ENCODE results near the gene TRMT11.

The TRMT11 gene

GRCh38 chr6:125986301-125987025, at the start of gene TRMT11:
TSS of gene TRMT11 (plus strand) at chr6:125986540. CDS start at chr6:125986551, 11 bp downstream.
- DNase-seq (ENCODE audit: insufficient read length, low spot score) (peak; percentile 66), FAIRE-seq (no peak)
- TF ChIP-seq POLR2A (IDR thresholded peaks at IDR 0.05; ENCODE audit: low read depth, low read length), result peak; percentile 91

GRCh38 chr6:125939026-125939425, 47.3 kb upstream of the TRMT11 start:
- DNase-seq (ENCODE audit: insufficient read length, low spot score), result no peak
- no peak for TF ChIP-seq POLR2A (IDR thresholded peaks at IDR 0.05; ENCODE audit: low read depth, low read length)
- FAIRE-seq, result no peak

- DNase-seq (ENCODE audit: insufficient read length, low spot score) (no peak), FAIRE-seq (no peak)
- TF ChIP-seq POLR2A (IDR thresholded peaks at IDR 0.05; ENCODE audit: low read depth, low read length), result no peak
Measured at GRCh38 chr6:125939791-125940190, 46.5 kb upstream of the TRMT11 start.

GRCh38 chr6:125940247-125941041, 45.9 kb upstream of the TRMT11 start:
- no peak for DNase-seq (ENCODE audit: insufficient read length, low spot score)
- no peak for FAIRE-seq
- no peak for TF ChIP-seq POLR2A (IDR thresholded peaks at IDR 0.05; ENCODE audit: low read depth, low read length)

DNA sequence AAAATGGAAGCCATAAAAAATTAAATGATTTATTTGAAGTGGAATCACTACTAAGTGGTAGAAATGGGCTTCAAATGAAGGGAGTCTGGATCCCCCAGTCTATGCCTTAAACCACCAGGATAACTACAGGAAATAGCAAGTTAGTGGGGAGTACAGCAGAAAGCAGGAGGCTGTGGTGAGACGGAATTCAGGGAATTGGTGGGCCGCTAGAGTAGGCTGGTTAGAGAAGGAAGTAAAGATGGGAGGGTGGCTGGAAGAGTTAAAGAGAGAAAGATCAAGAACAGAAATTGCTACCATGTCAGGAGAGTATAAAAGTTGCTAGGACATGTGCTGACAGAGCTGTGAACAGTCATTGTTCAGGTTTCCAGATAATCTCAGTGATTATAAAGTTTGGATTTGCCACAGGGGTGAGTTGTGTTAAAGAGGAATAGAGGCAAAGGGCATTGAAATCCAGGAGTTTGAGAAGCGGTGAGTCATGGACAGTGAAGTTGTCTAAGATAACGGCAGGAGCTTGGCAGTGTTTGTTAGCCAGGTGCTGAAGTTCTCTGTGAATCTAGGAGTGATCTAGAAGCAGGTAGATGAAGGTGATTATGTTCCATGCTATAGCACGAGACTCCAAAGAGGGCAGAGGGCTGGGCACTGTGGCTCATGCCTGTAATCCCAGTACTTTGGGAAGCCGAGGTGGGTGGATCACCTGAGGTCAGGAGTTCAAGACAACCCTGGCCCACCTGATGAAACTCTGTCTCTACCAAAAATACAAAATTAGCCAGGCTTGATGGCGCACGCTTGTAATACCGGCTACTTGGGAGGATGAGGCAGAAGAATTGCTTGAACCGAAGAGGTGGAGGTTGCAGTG, 43.4 kb upstream of the TRMT11 start:
- DNase-seq (ENCODE audit: insufficient read length, low spot score) (no peak), FAIRE-seq (no peak)

GRCh38 chr6:125943528-125944433, 42.6 kb upstream of the TRMT11 start:
- no peak for TF ChIP-seq POLR2A (IDR thresholded peaks at IDR 0.05; ENCODE audit: low read depth, low read length)
- DNase-seq (ENCODE audit: insufficient read length, low spot score) (no peak), FAIRE-seq (peak; percentile 15)

More for the DNA sequence above, 43.4 kb upstream of the TRMT11 start:
- no peak for TF ChIP-seq POLR2A (IDR thresholded peaks at IDR 0.05; ENCODE audit: low read depth, low read length)

DNA sequence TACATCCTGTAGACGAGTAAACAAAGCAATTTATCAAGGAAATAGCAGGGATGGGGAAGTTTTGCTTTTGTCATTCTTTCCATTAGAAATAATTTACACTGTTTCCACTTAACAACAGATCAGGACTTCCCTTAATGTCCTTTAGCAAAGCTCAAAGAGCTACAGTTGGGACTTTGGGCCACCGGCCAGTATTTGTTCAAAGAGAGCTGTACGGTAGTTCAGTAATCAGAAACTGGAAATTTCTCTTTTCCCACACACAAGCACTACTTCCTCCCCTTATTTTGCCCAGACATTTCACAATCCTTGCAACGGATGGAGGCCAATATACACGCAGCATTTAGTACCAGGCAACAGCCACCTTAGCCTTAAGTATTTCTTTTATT, 41.9 kb upstream of the TRMT11 start:
- DNase-seq (ENCODE audit: insufficient read length, low spot score) (no peak), FAIRE-seq (no peak)
- no peak for TF ChIP-seq POLR2A (IDR thresholded peaks at IDR 0.05; ENCODE audit: low read depth, low read length)

GRCh38 chr6:125944896-125945295, 41.4 kb upstream of the TRMT11 start:
- no peak for FAIRE-seq
- no peak for TF ChIP-seq POLR2A (IDR thresholded peaks at IDR 0.05; ENCODE audit: low read depth, low read length)
- no peak for DNase-seq (ENCODE audit: insufficient read length, low spot score)

DNA sequence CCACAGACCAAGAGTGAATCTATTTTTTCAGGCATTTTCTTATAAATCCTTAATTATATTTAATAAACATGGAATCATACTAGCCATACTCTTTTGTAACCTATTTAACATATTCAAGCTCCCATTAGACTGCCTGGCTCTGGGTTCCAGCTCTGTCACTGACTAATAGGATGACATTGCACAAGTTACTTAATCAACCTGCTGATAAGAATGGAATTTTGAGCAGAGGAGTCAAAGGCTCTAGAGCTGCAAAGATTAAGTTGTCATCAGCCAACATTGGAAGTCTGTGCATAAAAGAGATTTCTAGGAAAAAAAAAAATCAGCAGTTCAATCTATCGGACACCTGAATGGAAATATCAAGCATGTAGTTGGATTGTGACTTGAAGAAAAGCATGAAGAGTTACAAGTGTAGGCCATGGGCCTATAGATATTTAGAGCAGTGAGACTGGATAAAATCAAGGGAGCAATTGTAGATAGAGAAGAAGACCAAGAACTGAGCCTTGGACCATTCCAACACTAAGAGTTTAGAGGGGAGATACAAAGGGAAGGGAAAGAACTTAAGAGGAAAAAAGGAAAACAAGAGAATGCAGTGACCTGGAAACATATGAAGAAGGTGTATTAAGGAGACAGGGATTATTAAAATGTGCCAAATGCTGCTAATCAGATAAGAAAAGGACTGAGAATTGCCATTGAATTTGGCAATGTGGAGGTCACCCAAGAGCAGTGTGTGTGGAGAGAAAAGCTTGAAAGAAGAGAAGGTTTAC, 40.8 kb upstream of the TRMT11 start:
- FAIRE-seq (no peak), DNase-seq (ENCODE audit: insufficient read length, low spot score) (no peak)
- TF ChIP-seq POLR2A (IDR thresholded peaks at IDR 0.05; ENCODE audit: low read depth, low read length), result no peak

DNA sequence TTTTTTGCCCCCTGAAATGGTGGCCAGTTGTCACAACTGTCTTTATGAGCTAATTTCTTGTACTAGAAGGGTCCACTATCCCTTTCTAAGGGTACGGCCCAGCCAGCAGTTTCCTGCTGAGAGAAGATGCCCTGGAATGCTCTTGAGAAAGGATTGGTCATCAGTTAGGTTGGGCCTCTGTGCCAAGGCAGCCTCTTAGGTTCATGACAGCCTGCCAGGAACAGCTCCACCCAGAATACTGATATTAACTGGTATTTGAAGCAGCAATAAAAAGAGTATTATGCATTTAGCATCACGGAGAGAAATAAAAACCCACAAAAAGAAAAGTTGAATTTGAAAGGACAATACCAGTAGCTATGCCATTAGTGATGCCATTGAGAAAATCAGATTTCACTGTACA, 38.7 kb upstream of the TRMT11 start:
- DNase-seq (ENCODE audit: insufficient read length, low spot score) (no peak), FAIRE-seq (peak; percentile 71)
- no peak for TF ChIP-seq POLR2A (IDR thresholded peaks at IDR 0.05; ENCODE audit: low read depth, low read length)

DNA sequence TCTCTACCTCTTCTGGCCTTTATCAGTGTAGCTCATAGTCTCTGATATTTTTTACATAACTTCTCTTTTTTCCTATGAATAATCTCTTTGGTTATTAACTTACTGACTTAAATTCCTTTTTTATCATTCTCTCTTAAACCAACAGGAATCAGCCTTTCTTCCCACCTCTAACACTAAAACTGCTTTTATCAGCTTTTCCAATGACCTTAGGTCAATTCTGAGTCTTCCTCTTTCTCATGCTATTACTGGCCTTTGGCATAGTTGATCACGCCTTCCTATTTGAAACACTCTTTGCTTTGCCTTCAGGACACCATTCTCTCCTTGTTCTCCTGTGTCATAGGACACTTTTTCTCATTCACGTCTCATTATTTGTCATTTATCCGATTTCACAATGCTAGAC, 37.9 kb upstream of the TRMT11 start:
- TF ChIP-seq POLR2A (IDR thresholded peaks at IDR 0.05; ENCODE audit: low read depth, low read length), result no peak
- FAIRE-seq, result no peak

GRCh38 chr6:125949069-125949468, 37.3 kb upstream of the TRMT11 start:
- no peak for TF ChIP-seq POLR2A (IDR thresholded peaks at IDR 0.05; ENCODE audit: low read depth, low read length)
- DNase-seq (ENCODE audit: insufficient read length, low spot score) (no peak), FAIRE-seq (no peak)

More for the DNA sequence above, 37.9 kb upstream of the TRMT11 start:
- no peak for DNase-seq (ENCODE audit: insufficient read length, low spot score)
